ENCODE results near the gene FIGLA. TPM values are rescaled to one million over a fixed set of nuclear protein-coding genes. Genes with fewer than 3 reads are reported as not detected.

Gene FIGLA
- total and polyA plus RNA-seq, 2 of the 8 experiments (the other 6 are each of a cell fraction or from before 2014, with no cell fraction given): not detected

GRCh38 chr2:70765507-70765906, 24.9 kb downstream of the FIGLA start (continued):
- TF ChIP-seq CHD7 (IDR thresholded peaks at IDR 0.05; ENCODE audit: insufficient replicate concordance, low read length): no peak
- no peak for TF ChIP-seq CTBP2 (IDR thresholded peaks at IDR 0.05; ENCODE audit: borderline replicate concordance, insufficient read depth, insufficient read length, low read length)
- no peak for TF ChIP-seq HDAC6 (IDR thresholded peaks at IDR 0.05; ENCODE audit: low read depth, low read length)
- TF ChIP-seq FOSL1 (IDR thresholded peaks at IDR 0.05; ENCODE audit: insufficient read depth, low read depth, low read length): no peak
- TF ChIP-seq KDM4A (IDR thresholded peaks at IDR 0.05; ENCODE audit: low read depth, low read length, severe bottlenecking): no peak
- TF ChIP-seq, protein P1, sequence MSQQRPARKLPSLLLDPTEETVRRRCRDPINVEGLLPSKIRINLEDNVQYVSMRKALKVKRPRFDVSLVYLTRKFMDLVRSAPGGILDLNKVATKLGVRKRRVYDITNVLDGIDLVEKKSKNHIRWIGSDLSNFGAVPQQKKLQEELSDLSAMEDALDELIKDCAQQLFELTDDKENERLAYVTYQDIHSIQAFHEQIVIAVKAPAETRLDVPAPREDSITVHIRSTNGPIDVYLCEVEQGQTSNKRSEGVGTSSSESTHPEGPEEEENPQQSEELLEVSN (IDR thresholded peaks at IDR 0.05): no peak
- no peak for TF ChIP-seq RFX5 (IDR thresholded peaks at IDR 0.05; ENCODE audit: borderline replicate concordance, low read depth, low read length)
- TF ChIP-seq SIRT6 (IDR thresholded peaks at IDR 0.05; ENCODE audit: low read length): no peak
- TF ChIP-seq PHF8 (conservative IDR thresholded peaks at IDR 0.05; ENCODE audit: low read depth, low read length): no peak
- TF ChIP-seq CBX5 (IDR thresholded peaks at IDR 0.05; ENCODE audit: low read depth, low read length): no peak
- TF ChIP-seq NANOG (IDR thresholded peaks at IDR 0.05; ENCODE audit: insufficient read depth, low read depth, low read length, poor library complexity, severe bottlenecking): no peak
